IMR-90 (cell line): ENCODE results near the gene DISC1. TPM values are rescaled to one million over a fixed set of nuclear protein-coding genes. Genes with fewer than 3 reads are reported as not detected.

Source experiments
- ATAC-seq: fragments of 200-7000 bp; cut with Tn5 transposase; 2 replicates; pipeline ENCODE4 v1.9.1; 2020; ENCODE audit warnings: low read depth, mild to moderate bottlenecking, moderate library complexity
- BruUV-seq: library from RNA; stranded (reverse); fragments of 400-500 nt; replicated peaks from 2 replicates; lab custom pipeline; 2021; lab: Mats Ljungman, UMichigan
- CTCF ChIA-PET: fragments of 300-600 bp; formaldehyde crosslinking; extraction: SDS; loops from one replicate; lab custom pipeline; 2021; ENCODE audit warnings: antibody characterized with exemption; lab: Yijun Ruan, JAX
- POLR2A ChIA-PET: fragments of 300-600 bp; sonication (Branson Sonifier 250); formaldehyde crosslinking; loops from one replicate; lab custom pipeline; 2022; ENCODE audit warnings: antibody characterized with exemption; ENCODE audit not compliant: unreplicated experiment; lab: Charles Lee
- DNase-seq: peaks from one replicate; pipeline ENCODE4 v3.0.0; 2013
- H2AFZ ChIP-seq: replicated peaks from 2 replicates; pipeline ENCODE3; 2013; ENCODE audit warnings: low read length, mild to moderate bottlenecking; ENCODE audit not compliant: poor library complexity
- H2AK5ac ChIP-seq: 2 replicates; pipeline ENCODE4 v1.6.1; 2013; ENCODE audit warnings: low read depth, low read length, inconsistent platforms
- H2AK9ac ChIP-seq: replicated peaks from 2 replicates; pipeline ENCODE3; 2013; ENCODE audit warnings: mild to moderate bottlenecking, low read depth, low read length, moderate library complexity; ENCODE audit not compliant: poor library complexity
- H2BK120ac ChIP-seq: 2 replicates; pipeline ENCODE4 v1.6.1; 2013; ENCODE audit warnings: low read depth, low read length, inconsistent platforms
- H2BK15ac ChIP-seq: 3 replicates; pipeline ENCODE4 v1.6.1; 2013; ENCODE audit warnings: low read depth, low read length, inconsistent platforms
- H2BK20ac ChIP-seq: 2 replicates; pipeline ENCODE4 v1.6.1; 2013; ENCODE audit warnings: low read depth, mild to moderate bottlenecking, inconsistent platforms, low read length, moderate library complexity
- H2BK5ac ChIP-seq: 2 replicates; pipeline ENCODE4 v1.6.1; 2013; ENCODE audit warnings: mild to moderate bottlenecking, low read depth, low read length, inconsistent platforms; ENCODE audit not compliant: poor library complexity, severe bottlenecking
- H3K14ac ChIP-seq: replicated peaks from 2 replicates; pipeline ENCODE4 v1.6.1; 2013; ENCODE audit warnings: low read depth, low read length, inconsistent platforms
- H3K18ac ChIP-seq: 2 replicates; pipeline ENCODE4 v1.6.1; 2013; ENCODE audit warnings: low read depth, low read length, control low read depth
- H3K23ac ChIP-seq: 2 replicates; pipeline ENCODE4 v1.6.1; 2013; ENCODE audit warnings: low read depth, low read length, inconsistent platforms
- H3K27ac ChIP-seq: 2 replicates; pipeline ENCODE4 v1.5.1; 2013; ENCODE audit warnings: mild to moderate bottlenecking, control low read depth, low read length; ENCODE audit not compliant: insufficient read depth
- H3K27me3 ChIP-seq: 2 replicates; pipeline ENCODE4 v1.6.1; 2013; ENCODE audit warnings: low read length; ENCODE audit not compliant: control insufficient read depth, insufficient read depth
- H3K36me3 ChIP-seq: 2 replicates; pipeline ENCODE4 v1.6.1; 2013; ENCODE audit warnings: low read length, mixed read lengths; ENCODE audit not compliant: control insufficient read depth, insufficient read depth
- H3K4ac ChIP-seq: 2 replicates; pipeline ENCODE4 v1.6.1; 2013; ENCODE audit warnings: low read depth, low read length, inconsistent platforms
- H3K4me1 ChIP-seq: 2 replicates; pipeline ENCODE4 v1.6.1; 2013; ENCODE audit warnings: low read length, mixed read lengths; ENCODE audit not compliant: control insufficient read depth, insufficient read depth
- H3K4me2 ChIP-seq: 2 replicates; pipeline ENCODE4 v1.6.1; 2013; ENCODE audit warnings: low read depth, mild to moderate bottlenecking, control low read depth, low read length, moderate library complexity
- H3K4me3 ChIP-seq: 2 replicates; pipeline ENCODE4 v1.5.1; 2013; ENCODE audit warnings: low read depth, mild to moderate bottlenecking, control low read depth, low read length, moderate library complexity; ENCODE audit not compliant: insufficient read depth
- H3K56ac ChIP-seq: 2 replicates; pipeline ENCODE4 v1.6.1; 2013; ENCODE audit warnings: low read length, inconsistent platforms; ENCODE audit not compliant: insufficient read depth; ENCODE audit errors: extremely low read depth
- H3K79me1 ChIP-seq, 2 experiments: 2 replicates each; pipeline ENCODE4 v1.6.1; 2013; ENCODE audit warnings: low read length in 2 of 2, inconsistent platforms in 1 of 2, low read depth in 1 of 2
- H3K9ac ChIP-seq: 2 replicates; pipeline ENCODE4 v1.6.1; 2013; ENCODE audit warnings: low read depth, low read length, control low read depth
- H3K9me1 ChIP-seq: 2 replicates; pipeline ENCODE4 v1.6.1; 2013; ENCODE audit warnings: low read length, inconsistent platforms; ENCODE audit not compliant: insufficient read depth
- H3K9me3 ChIP-seq: 2 replicates; pipeline ENCODE4 v1.6.1; 2013; ENCODE audit warnings: low read length; ENCODE audit not compliant: control insufficient read depth, insufficient read depth
- H4K20me1 ChIP-seq: 2 replicates; pipeline ENCODE4 v1.6.1; 2013; ENCODE audit warnings: low read length, inconsistent platforms; ENCODE audit not compliant: insufficient read depth
- H4K5ac ChIP-seq: 2 replicates; pipeline ENCODE4 v1.6.1; 2013; ENCODE audit warnings: mild to moderate bottlenecking, low read depth, low read length, control low read depth
- H4K8ac ChIP-seq, 2 experiments: 2 replicates each; pipeline ENCODE4 v1.6.1; 2013; ENCODE audit warnings: low read depth in 2 of 2, low read length in 2 of 2, control low read depth in 1 of 2, inconsistent platforms in 1 of 2
- H4K91ac ChIP-seq: 2 replicates; pipeline ENCODE4 v1.6.1; 2013; ENCODE audit warnings: low read depth, low read length, inconsistent platforms; ENCODE audit not compliant: insufficient read depth
- CEBPB ChIP-seq: IDR thresholded peaks from 2 replicates; pipeline ENCODE4 v1.6.1; 2012; ENCODE audit warnings: low read depth, low read length, improper control_type of control experiment
- CHD1 ChIP-seq: IDR thresholded peaks from 2 replicates; pipeline ENCODE4 v1.6.1; 2012; ENCODE audit warnings: low read depth, low read length, improper control_type of control experiment
- FOS ChIP-seq: fragments of 150-350 bp; IDR thresholded peaks from 2 replicates; pipeline ENCODE4 v1.6.1; 2016; ENCODE audit warnings: low read depth, low read length
- MAZ ChIP-seq: IDR thresholded peaks from 2 replicates; pipeline ENCODE4 v1.6.1; 2012; ENCODE audit warnings: low read depth, mild to moderate bottlenecking, low read length, improper control_type of control experiment, moderate library complexity, borderline replicate concordance
- MXI1 ChIP-seq: IDR thresholded peaks from 2 replicates; pipeline ENCODE4 v1.6.1; 2012; ENCODE audit warnings: low read depth, mild to moderate bottlenecking, low read length, moderate library complexity, borderline replicate concordance
- POLR2A ChIP-seq: IDR thresholded peaks from 2 replicates; pipeline ENCODE4 v1.6.1; 2012; ENCODE audit warnings: mild to moderate bottlenecking, low read depth, low read length
- WGBS, 2 experiments: methylation state at CpG; one replicate each; pipeline versions ENCODE4 v1.1.5 to v1.1.7; 2013; ENCODE audit warnings: missing lambda C conversion rate in 2 of 2; ENCODE audit not compliant: insufficient read length in 1 of 2; ENCODE audit errors: extremely low coverage in 2 of 2; 5-methylcytosine and 5-hydroxymethylcytosine counted together
- dilution Hi-C: fragments of 300-500 bp; cut with HindIII; formaldehyde crosslinking; loops from one replicate; pipeline ENCODE4 v1.14.3; 2018; ENCODE audit warnings: low sequenced_read_pairs; ENCODE audit not compliant: unreplicated experiment
- in situ Hi-C: fragments of 300-500 bp; cut with MboI; formaldehyde crosslinking; loops from 3 replicates; pipeline ENCODE4 v1.14.3; 2019; ENCODE audit warnings: low sequenced_read_pairs, inconsistent platforms, mixed read lengths
- intact Hi-C: fragments of 100-400 bp; cut with micrococcal nuclease; formaldehyde crosslinking; loops from 2 replicates; pipeline ENCODE4 v1.10.0; 2022
- polyA plus RNA-seq, 3 experiments: library from polyadenylated mRNA; depleted of rRNA; stranded (reverse); fragments of >200 nt; gene quantifications; 2 replicates each; pipeline ENCODE4 v1.2.3, GENCODE V29; 2012; ENCODE audit warnings: low replicate concordance in 1 of 3
- total RNA-seq: library from RNA; depleted of rRNA; stranded (reverse); fragments of >200 nt; gene quantifications from 2 replicates; pipeline ENCODE4 v1.2.3, GENCODE V29; 2012
- TF ChIP-seq, protein P1 (sequence below): fragments of 150-350 bp; IDR thresholded peaks from 2 replicates; pipeline ENCODE4 v1.6.1; 2016; ENCODE audit warnings: low read depth, mild to moderate bottlenecking, low read length, moderate library complexity, borderline replicate concordance

DISC1 gene
- total and polyA plus RNA-seq, 2 of the 4 experiments (the other 2 are of a cell fraction), result 2.2 to 7.0 TPM

DNA sequence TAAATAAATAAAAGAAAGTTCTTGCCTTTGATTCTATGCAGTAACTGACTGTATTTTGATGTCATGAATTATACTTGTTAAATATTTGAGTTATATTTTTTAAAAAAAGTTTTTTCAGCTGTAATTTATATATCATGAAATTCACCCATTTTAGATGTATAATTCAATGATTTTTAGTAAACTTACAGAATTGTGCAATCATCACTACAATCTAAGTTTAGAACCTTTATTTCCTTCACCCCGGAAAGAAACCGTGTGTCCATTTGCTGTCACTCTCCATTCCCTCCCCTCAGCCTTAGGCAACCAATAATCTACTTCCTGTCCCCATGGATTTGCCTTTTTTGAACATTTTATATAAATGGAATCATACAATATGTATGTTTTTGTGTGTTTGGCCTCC lies 32.5 kb upstream of the DISC1 start:
- no TSS peak for BruUV-seq
- no peaks in the 10 kb centered on the region for H3K9me1 ChIP-seq
- H4K5ac ChIP-seq, result no peak overlapping the region
- TF ChIP-seq MXI1 (no peak), CEBPB (peak; percentile 40; the same call in 1 of the 2 replicates), MAZ (no peak), POLR2A (no peak), CHD1 (no peak), FOS (no peak)
- TF ChIP-seq, protein P1, sequence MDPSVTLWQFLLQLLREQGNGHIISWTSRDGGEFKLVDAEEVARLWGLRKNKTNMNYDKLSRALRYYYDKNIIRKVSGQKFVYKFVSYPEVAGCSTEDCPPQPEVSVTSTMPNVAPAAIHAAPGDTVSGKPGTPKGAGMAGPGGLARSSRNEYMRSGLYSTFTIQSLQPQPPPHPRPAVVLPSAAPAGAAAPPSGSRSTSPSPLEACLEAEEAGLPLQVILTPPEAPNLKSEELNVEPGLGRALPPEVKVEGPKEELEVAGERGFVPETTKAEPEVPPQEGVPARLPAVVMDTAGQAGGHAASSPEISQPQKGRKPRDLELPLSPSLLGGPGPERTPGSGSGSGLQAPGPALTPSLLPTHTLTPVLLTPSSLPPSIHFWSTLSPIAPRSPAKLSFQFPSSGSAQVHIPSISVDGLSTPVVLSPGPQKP, result no peak
- no peaks in the 10 kb centered on the region for H3K9me3 ChIP-seq
- H2BK120ac ChIP-seq, result no peak overlapping the region
- no peak overlapping the region for H3K9ac ChIP-seq
- H3K4me3 ChIP-seq, result no peak overlapping the region
- H2BK5ac ChIP-seq, result no peak overlapping the region
- H3K4me2 ChIP-seq, result no peak overlapping the region
- H4K8ac ChIP-seq, result no peak overlapping the region
- no peak overlapping the region for H3K18ac ChIP-seq
- no peak overlapping the region for H3K14ac ChIP-seq
- dilution Hi-C loops, result no loop called here
- H4K91ac ChIP-seq, result no peak overlapping the region
- intact Hi-C loops, result no loop called here
- no peak overlapping the region for H2AK9ac ChIP-seq
- no peak overlapping the region for H2AFZ ChIP-seq
- H2BK20ac ChIP-seq, result no peak overlapping the region
- H3K23ac ChIP-seq, result no peak overlapping the region
- ChIA-PET CTCF (no interaction called here), POLR2A (no interaction called here)
- peaks cover 3% of the 10 kb centered on the region; the same call in 1 of the 2 replicates for H3K4me1 ChIP-seq
- H3K56ac ChIP-seq, result no peak overlapping the region
- H2BK15ac ChIP-seq, result no peak overlapping the region
- ATAC-seq, result no peak
- H3K27me3 ChIP-seq, result no peaks in the 10 kb centered on the region
- no peak for DNase-seq
- no CpG with 5 or more reads among the region's 2 CpGs for WGBS, 2 experiments
- no peak overlapping the region for H2AK5ac ChIP-seq
- H3K27ac ChIP-seq, result no peak overlapping the region
- no peaks in the 10 kb centered on the region for H4K20me1 ChIP-seq
- H3K79me1 ChIP-seq, result no peaks in the 10 kb centered on the region
- H3K4ac ChIP-seq, result no peak overlapping the region
- in situ Hi-C loops, result no loop called here
- no peaks in the 10 kb centered on the region for H3K36me3 ChIP-seq
